GM21529 (cell line): Measurements from ENCODE around the gene ARL2BP.
A peak's percentile ranks its signal among the peaks of the same experiment; 100 is the strongest.
"Not testable (repeated sequence)": the region's sequence is repeated elsewhere in the genome, so short reads cannot be mapped to it uniquely, and the experiment has no call there.

Source experiments
- ATAC-seq: cut with Tn5 transposase; IDR thresholded peaks from one replicate; pipeline ENCODE4 v1.9.1; 2021; ENCODE audit not compliant: unreplicated experiment

Gene ARL2BP

DNA sequence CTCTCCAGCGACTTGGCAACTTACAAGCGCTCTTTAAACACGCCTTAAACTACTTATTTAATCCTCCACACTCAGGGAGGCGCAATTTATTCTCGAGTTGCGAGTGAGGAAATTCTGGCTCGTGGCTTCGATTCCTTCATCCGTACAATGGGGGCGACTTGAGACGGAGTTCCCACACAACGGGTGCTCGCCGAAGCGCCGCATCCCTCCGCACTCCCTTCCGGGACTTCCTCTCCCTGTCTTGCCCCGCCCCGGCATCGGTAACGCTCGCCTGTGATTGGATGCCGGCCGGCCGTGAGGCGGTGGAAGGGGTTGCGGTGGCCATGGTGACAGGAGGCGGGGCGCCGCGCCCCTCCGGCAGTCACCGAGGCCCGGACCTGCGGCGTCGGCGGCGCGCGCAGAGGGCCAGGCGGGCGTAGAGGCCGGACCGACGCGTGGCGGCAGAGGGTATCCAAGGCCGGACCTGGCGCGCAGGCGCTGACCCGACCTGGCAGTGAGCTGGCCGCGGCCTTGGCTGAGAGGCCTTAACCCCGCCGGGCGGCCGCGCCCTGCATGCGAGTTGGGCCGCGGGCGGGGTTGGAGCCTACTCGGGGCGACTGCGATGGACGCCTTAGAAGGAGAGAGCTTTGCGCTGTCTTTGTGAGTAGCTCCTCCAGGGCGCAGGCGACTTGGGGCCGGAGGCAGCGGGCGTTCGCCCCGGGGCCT lies at the start of gene ARL2BP:
Gene ARL2BP, plus strand, starts transcription at position 493 of the 705 bp plus-strand sequence. Its CDS starts 109 bp downstream, at position 602.
- ATAC-seq, result peak; percentile 94

- ATAC-seq, result no peak
Observed at GRCh38 chr16:57196286-57196685, 48.8 kb upstream of the ARL2BP start.

DNA sequence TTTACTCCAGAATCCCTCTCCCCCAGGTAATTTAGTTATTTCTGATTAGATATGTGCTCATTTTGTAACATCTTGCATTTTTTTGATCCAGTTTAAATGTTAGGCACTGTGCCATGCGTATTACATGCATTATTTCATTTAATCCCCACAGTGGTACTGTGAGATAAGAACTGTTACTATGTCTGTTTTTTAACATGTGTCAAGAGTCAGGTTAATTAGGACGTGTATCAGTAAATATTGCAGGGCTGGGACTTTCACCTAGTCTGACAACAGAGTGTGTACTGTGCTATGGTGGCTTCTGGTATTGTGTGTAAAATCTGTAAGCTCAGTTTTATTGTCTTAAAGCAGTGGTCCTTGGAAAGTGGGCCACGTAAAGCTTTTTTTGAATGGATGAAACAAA lies 48.3 kb upstream of the ARL2BP start:
- no peak for ATAC-seq

GRCh38 chr16:57200321-57200720 lies 44.7 kb upstream of the ARL2BP start:
- not testable (repeated sequence) for ATAC-seq

- not testable (repeated sequence) for ATAC-seq
Observed at GRCh38 chr16:57200926-57201325, 44.1 kb upstream of the ARL2BP start.

DNA sequence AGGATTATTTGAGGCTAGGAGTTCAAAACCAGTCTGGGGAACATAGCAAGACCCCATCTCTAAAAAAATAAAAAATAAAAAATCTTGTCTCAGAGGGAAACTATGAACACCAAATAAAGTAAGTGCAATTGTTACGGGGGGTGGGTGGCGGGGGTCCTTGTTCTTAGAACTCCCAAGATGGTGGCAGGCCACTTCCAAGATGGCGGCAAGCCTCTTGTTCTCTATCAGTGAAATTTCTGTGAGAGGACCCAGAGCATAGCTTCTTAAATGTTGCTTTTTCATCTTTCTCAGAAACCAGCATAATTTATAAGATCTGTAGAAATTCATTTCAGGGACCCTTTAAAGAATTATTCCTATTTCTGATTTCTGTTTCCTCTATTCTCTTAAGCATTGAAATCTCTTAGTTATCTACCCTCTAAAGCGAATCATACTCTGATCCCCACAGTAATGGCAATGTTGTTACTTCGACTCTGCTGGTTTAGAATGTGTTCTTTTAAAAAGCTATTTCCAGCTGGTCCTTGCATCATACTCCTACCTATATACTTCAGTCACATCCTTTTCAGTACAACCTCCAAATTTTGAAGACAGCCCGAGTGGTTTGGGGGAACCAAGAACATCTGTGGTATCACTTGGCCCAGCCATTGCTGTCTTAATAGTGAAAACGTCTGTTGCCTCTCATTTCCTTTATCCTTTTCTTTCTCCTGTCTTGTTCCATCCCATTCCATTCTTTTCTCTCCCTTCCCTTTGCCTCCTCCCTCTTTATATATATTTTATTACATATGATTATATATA lies 42.8 kb upstream of the ARL2BP start:
- ATAC-seq, result no peak

GRCh38 chr16:57203451-57203850 lies 41.6 kb upstream of the ARL2BP start:
- ATAC-seq, result no peak

DNA sequence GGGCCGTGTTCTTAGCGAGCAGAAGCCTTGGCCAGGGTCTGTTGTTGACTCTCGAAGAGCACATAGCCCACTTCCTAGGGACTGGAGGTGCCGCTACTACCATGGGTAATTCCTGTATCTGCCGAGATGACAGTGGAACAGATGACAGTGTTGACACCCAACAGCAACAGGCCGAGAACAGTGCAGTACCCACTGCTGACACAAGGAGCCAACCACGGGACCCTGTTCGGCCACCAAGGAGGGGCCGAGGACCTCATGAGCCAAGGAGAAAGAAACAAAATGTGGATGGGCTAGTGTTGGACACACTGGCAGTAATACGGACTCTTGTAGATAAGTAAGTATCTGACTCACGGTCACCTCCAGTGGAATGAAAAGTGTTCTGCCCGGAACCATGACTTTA lies 40.4 kb upstream of the ARL2BP start:
- no peak for ATAC-seq

GRCh38 chr16:57208926-57209325 lies 36.1 kb upstream of the ARL2BP start:
- ATAC-seq, result no peak

DNA sequence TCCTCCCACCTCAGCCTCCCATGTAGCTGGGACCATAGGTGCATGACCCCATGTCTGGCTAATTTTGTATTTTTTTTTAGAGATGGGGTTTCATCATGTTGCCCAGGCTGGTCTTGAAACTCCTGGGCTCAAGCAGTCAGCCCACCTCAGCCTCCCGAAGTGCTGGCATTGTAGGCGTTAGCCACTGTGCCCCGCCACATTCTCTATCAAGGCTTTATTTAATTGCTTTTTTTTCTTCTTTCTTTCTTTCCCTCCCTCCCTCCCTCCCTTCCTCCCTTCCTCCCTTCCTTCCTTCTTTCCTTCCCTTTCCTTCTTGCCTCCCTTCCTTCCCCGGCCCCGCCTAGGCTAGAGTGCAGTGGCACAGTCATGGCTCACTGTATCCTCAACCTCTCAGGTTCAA lies 35.3 kb upstream of the ARL2BP start:
- ATAC-seq, result no peak

GRCh38 chr16:57213462-57213861 lies 31.6 kb upstream of the ARL2BP start:
- ATAC-seq, result no peak

- ATAC-seq, result no peak
Observed at GRCh38 chr16:57216968-57217367, 28.1 kb upstream of the ARL2BP start.

- ATAC-seq, result no peak
Observed at GRCh38 chr16:57223057-57223456, 22.0 kb upstream of the ARL2BP start.

DNA sequence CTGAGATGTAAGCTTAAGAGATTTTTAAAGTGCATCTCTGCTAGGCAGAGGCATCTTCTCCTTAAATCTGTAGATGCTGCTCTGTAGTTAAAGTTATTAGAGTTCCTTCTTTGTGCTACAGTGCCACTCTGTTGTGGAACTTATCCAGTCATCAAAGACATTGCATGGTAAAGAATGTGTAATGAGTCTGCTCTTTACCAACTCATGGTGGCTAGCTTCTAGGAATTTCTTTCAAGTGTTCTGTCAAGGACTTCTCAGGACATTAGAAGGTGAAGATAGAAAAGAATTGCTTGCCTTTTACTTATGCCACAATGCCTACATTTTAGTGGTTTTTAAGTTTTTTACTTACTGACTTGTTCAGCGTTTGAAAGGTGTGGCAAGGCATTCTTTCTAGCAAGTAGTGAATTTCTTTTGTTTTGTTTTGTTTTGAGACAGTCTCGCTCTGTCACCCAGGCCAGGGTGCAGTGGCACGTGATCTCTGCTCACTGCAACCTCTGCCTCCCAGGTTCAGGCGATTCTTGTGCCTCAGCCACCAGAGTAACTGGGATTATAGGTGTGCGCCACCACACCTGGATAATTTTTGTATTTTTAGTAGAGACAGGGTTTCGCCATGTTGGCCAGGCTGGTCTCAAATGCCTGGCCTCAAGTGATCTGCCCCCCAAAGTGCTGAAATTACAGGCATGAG lies 20.3 kb upstream of the ARL2BP start:
- ATAC-seq, result no peak

GRCh38 chr16:57225978-57226377 lies 19.1 kb upstream of the ARL2BP start:
- no peak for ATAC-seq

DNA sequence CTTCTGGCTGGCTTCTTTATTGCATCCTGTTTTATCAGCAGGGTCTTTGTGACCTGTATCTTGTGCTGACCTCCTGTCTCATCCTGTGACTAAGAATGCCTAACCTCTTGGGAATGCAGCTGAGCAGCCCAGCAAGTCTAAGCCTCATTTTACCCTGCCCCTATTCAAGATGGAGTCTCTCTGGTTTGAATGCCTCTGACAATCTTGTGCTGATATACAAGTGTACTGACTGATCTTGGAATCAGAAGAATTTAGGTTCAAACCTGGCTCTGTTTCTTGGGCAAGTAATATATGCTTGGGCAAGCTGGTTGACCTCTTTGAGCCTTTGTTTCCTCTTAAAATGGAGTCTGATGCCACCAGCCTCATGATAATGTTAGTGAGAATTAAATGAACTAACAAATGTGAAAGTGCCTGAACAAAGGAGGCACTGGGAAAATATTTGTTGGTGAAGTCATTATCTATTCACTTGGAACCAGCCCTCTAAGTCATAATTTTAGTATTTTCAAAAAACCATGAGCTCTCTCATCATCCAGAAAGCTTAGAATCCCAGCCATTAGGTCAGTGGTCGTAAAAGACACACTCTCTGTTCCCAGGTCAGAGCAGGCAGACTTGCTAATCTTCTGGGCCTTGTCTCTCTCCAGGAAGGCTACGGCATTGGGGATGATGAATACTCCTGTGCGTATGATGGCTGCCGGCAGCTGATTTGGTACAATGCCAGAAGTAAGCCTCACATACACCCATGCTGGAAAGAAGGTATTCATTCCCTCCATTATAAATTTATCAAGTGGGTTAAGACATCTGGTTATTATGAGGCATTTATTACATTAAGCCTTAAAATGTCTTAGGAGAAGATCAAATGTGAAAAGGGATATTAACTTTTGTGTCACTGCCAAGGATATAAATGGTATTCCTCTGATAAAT lies 18.1 kb upstream of the ARL2BP start:
- ATAC-seq, result no peak

- no peak for ATAC-seq
Observed at GRCh38 chr16:57229079-57229478, 16.0 kb upstream of the ARL2BP start.

DNA sequence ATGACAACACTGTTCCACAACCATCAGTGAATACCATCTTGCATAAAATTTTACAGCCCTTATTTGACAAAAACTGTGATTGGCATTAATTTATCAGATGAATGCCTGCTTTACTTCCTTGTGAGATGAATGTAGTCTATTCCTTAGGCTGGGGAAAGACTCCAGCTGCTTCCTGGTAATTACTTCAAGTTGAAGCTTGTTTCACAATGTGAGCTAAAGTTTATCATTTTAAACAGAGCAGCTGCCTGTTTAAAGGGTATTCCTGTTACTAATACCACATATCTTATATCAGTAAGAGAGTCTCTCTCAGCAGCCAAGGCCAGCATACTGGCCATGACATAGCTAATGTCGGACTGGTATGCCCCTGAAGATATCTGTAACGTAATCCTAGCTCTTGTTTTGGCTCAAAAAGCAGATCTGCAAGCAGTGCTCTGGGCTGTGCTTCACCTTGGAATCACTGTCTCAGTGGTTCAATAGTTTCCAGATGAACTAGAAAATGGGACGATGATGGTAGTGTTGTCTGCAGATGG lies 13.2 kb upstream of the ARL2BP start:
- ATAC-seq, result no peak

- ATAC-seq, result no peak
Observed at GRCh38 chr16:57233944-57234706, 10.9 kb upstream of the ARL2BP start.

DNA sequence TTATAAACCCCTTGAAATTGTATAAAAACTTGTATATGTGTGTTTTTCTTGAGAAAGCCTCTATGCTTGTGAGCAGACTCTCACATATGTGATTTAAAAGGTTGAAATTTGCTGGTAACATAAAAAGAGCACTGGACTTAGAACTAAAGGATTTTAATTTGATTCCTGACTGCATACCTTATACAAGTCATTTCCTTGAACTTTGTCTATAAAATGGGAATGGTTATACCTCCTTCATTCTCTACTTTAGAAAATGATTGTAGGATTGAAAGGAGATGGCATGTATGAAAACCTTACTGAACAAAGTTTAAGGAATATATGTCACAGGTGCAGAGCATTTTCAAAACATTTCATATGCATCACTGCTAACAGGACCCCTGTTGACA lies 10.4 kb upstream of the ARL2BP start:
- ATAC-seq, result no peak
